Astrocyte (in vitro differentiated cells and primary cell): ENCODE results near the gene HMGN5.

ENCODE experiments used
- CTCF ChIP-seq: IDR thresholded peaks from 2 replicates; pipeline ENCODE4 v1.5.1; 2011; ENCODE audit warnings: low read depth, mild to moderate bottlenecking, inconsistent platforms, low read length, moderate library complexity; ENCODE audit not compliant: insufficient read depth
- EZH2 ChIP-seq: IDR thresholded peaks from 2 replicates; pipeline ENCODE4 v1.6.1; 2012; ENCODE audit warnings: mild to moderate bottlenecking, low read length, inconsistent platforms; ENCODE audit not compliant: insufficient read depth

GRCh38 chrX:81195712-81196111 lies 6.0 kb downstream of the HMGN5 start:
- TF ChIP-seq CTCF = peak; percentile 44
- TF ChIP-seq EZH2 = no peak
